Fibroblast of lung (primary cell): Measurements from ENCODE around the gene SKP1. TPM values are rescaled to one million over a fixed set of nuclear protein-coding genes. Genes with fewer than 3 reads are reported as not detected.
"Not testable (repeated sequence)": the region's sequence is repeated elsewhere in the genome, so short reads cannot be mapped to it uniquely, and the experiment has no call there.

ENCODE experiments used
- DNase-seq, 2 donors: peaks; one replicate each; pipeline versions ENCODE4 v3.0.0 to v3.0.0-alpha.2; 2010; ENCODE audit warnings: low read depth in 2 of 2
- H2AFZ ChIP-seq: 2 replicates; pipeline ENCODE4 v1.5.1; 2012; ENCODE audit warnings: low read length, control low read depth, inconsistent platforms
- H3K27ac ChIP-seq: 2 replicates; pipeline ENCODE4 v1.5.1; 2011; ENCODE audit warnings: low read length, control low read depth; ENCODE audit not compliant: insufficient read depth
- H3K27me3 ChIP-seq: 2 replicates; pipeline ENCODE4 v1.5.1; 2011; ENCODE audit warnings: mild to moderate bottlenecking, low read length; ENCODE audit not compliant: control insufficient read depth, insufficient read depth
- H3K36me3 ChIP-seq: 2 replicates; pipeline ENCODE4 v1.5.1; 2011; ENCODE audit warnings: low read length; ENCODE audit not compliant: control insufficient read depth, insufficient read depth
- H3K4me1 ChIP-seq: 2 replicates; pipeline ENCODE4 v1.5.1; 2011; ENCODE audit warnings: low read length; ENCODE audit not compliant: control insufficient read depth, insufficient read depth; ENCODE audit errors: extremely low read depth
- H3K4me2 ChIP-seq: 2 replicates; pipeline ENCODE4 v1.5.1; 2011; ENCODE audit warnings: low read length, control low read depth; ENCODE audit not compliant: insufficient read depth; ENCODE audit errors: extremely low read depth
- H3K4me3 ChIP-seq, 4 experiments: fragments of 200-600 bp in 1 of 4; sonication (generic) in 1 of 4; replicated peaks in 1 of 4; 2 replicates each; pipeline ENCODE4 v1.5.1; 2011 to 2016; ENCODE audit warnings: low read length in 4 of 4, low read depth in 3 of 4, mild to moderate bottlenecking in 3 of 4, control low read depth in 2 of 4, inconsistent platforms in 1 of 4, mixed read lengths in 1 of 4; ENCODE audit not compliant: insufficient read depth in 1 of 4; ENCODE audit errors: control extremely low read depth in 1 of 4
- H3K79me2 ChIP-seq: 2 replicates; pipeline ENCODE4 v1.5.1; 2012; ENCODE audit warnings: mild to moderate bottlenecking, low read length, inconsistent platforms; ENCODE audit not compliant: control insufficient read depth, insufficient read depth
- H3K9ac ChIP-seq: 2 replicates; pipeline ENCODE4 v1.5.1; 2011; ENCODE audit warnings: mild to moderate bottlenecking, low read length, control low read depth; ENCODE audit not compliant: insufficient read depth
- H3K9me3 ChIP-seq: 2 replicates; pipeline ENCODE4 v1.5.1; 2012; ENCODE audit warnings: low read depth, low read length; ENCODE audit not compliant: control insufficient read depth, insufficient read depth
- H4K20me1 ChIP-seq: 2 replicates; pipeline ENCODE4 v1.5.1; 2011; ENCODE audit warnings: low read length; ENCODE audit not compliant: control insufficient read depth, insufficient read depth; ENCODE audit errors: extremely low read depth
- CTCF ChIP-seq, 2 donors: IDR thresholded peaks in 1 of 2; conservative IDR thresholded peaks in 1 of 2; 1 replicate in 1 of 2; 2 replicates in 1 of 2; pipeline ENCODE4 v1.5.1; 2011 to 2012; ENCODE audit warnings: low read length in 2 of 2, control low read depth in 1 of 2, inconsistent platforms in 1 of 2, low read depth in 1 of 2, mild to moderate bottlenecking in 1 of 2
- EZH2 ChIP-seq: IDR thresholded peaks from 2 replicates; pipeline ENCODE4 v1.5.1; 2012; ENCODE audit warnings: low read length, control low read depth, mild to moderate bottlenecking; ENCODE audit errors: missing control alignments
- polyA plus RNA-seq, 2 donors: library from polyadenylated mRNA; depleted of rRNA in 1 of 2; stranded (reverse) in 1 of 2; unstranded in 1 of 2; fragments of >200 nt; gene quantifications; 2 replicates each; pipeline ENCODE4 v1.2.1, GENCODE V29; 2011 to 2012; ENCODE audit warnings: missing spikeins in 1 of 2
- total RNA-seq: library from RNA; depleted of rRNA; stranded (reverse); fragments of >200 nt; gene quantifications from 2 replicates; pipeline ENCODE4 v1.2.1, GENCODE V29; 2014

The SKP1 gene
- total and polyA plus RNA-seq, 2 donors (not counting 1 experiment from before 2014, with no cell fraction given), result 259 to 985 TPM

- H3K9me3 ChIP-seq, result no peaks in the 10 kb centered on the region
- H2AFZ ChIP-seq, result no peak overlapping the region
- H3K79me2 ChIP-seq, result peaks cover 11% of the 10 kb centered on the region
- no peak overlapping the region for H3K9ac ChIP-seq
- no peak overlapping the region for H3K4me2 ChIP-seq
- no peak for DNase-seq
- no peak for TF ChIP-seq CTCF (conservative IDR thresholded peaks at IDR 0.05 in 1 of 2, IDR thresholded peaks at IDR 0.05 in 1 of 2; ENCODE audit: low read depth in 1 of 2, low read length in 2 of 2)
- no peak for TF ChIP-seq EZH2
- no peaks in the 10 kb centered on the region for H4K20me1 ChIP-seq
- H3K27me3 ChIP-seq, result no peaks in the 10 kb centered on the region
- peaks cover 11% of the 10 kb centered on the region for H3K36me3 ChIP-seq
- H3K4me3 ChIP-seq, result no peak overlapping the region
- no peak overlapping the region for H3K27ac ChIP-seq
- no peaks in the 10 kb centered on the region for H3K4me1 ChIP-seq
Observed at GRCh38 chr5:134161513-134162395, 15.0 kb downstream of the SKP1 start.

DNA sequence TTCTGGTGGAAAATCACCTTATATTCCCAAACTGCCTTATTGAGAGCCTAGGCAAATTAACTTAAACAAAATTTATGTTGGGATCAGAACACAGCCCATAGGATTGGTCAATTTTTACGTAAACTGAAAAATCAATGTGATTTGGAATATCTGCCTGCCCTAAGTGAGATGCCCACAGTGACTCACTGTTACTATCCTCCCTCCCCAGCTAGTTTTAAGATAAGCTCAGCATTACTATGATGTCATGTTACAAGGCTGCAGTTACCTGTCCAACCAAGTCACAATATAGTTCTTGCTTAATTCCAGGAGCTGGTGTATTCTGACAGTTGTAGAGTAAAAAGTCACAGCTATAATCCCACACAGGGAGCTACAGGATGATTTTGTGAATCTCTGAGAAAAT lies 23.1 kb downstream of the SKP1 start:
- H2AFZ ChIP-seq, result no peak overlapping the region
- TF ChIP-seq EZH2 (no peak), CTCF (conservative IDR thresholded peaks at IDR 0.05 in 1 of 2, IDR thresholded peaks at IDR 0.05 in 1 of 2; ENCODE audit: low read depth in 1 of 2, low read length in 2 of 2) (no peak)
- DNase-seq, result peak in 1 of 2 donors; percentile 52
- peaks cover 9% of the 10 kb centered on the region for H3K36me3 ChIP-seq
- no peaks in the 10 kb centered on the region for H4K20me1 ChIP-seq
- H3K27ac ChIP-seq, result no peak overlapping the region
- H3K27me3 ChIP-seq, result no peaks in the 10 kb centered on the region
- peaks cover 4% of the 10 kb centered on the region for H3K4me1 ChIP-seq
- no peak overlapping the region for H3K9ac ChIP-seq
- no peak overlapping the region for H3K4me2 ChIP-seq
- peaks cover 6% of the 10 kb centered on the region for H3K79me2 ChIP-seq
- H3K4me3 ChIP-seq, result no peak overlapping the region
- no peaks in the 10 kb centered on the region for H3K9me3 ChIP-seq

GRCh38 chr5:134153241-134153640 lies 23.5 kb downstream of the SKP1 start:
- H3K36me3 ChIP-seq, result peaks cover 8% of the 10 kb centered on the region
- DNase-seq, result no peak
- peaks cover 4% of the 10 kb centered on the region for H3K4me1 ChIP-seq
- no peaks in the 10 kb centered on the region for H3K27me3 ChIP-seq
- no peaks in the 10 kb centered on the region for H4K20me1 ChIP-seq
- no peak overlapping the region for H3K27ac ChIP-seq
- no peak overlapping the region for H3K4me3 ChIP-seq
- no peaks in the 10 kb centered on the region for H3K9me3 ChIP-seq
- H3K79me2 ChIP-seq, result peaks cover 6% of the 10 kb centered on the region
- no peak overlapping the region for H3K9ac ChIP-seq
- no peak overlapping the region for H3K4me2 ChIP-seq
- no peak overlapping the region for H2AFZ ChIP-seq
- TF ChIP-seq CTCF (conservative IDR thresholded peaks at IDR 0.05 in 1 of 2, IDR thresholded peaks at IDR 0.05 in 1 of 2; ENCODE audit: low read depth in 1 of 2, low read length in 2 of 2) (no peak), EZH2 (no peak)

- peak in 1 of 2 donors; percentile 36 for DNase-seq
- not testable (repeated sequence) for H3K4me2 ChIP-seq, H4K20me1 ChIP-seq, H3K4me1 ChIP-seq, H2AFZ ChIP-seq, H3K9ac ChIP-seq, H3K36me3 ChIP-seq, H3K79me2 ChIP-seq, H3K9me3 ChIP-seq, H3K27me3 ChIP-seq, H3K27ac ChIP-seq, H3K4me3 ChIP-seq
Observed at GRCh38 chr5:134152173-134152832, 24.4 kb downstream of the SKP1 start.
